ENCODE measurements around the gene LTBP4. TPM values are rescaled to one million over a fixed set of nuclear protein-coding genes. Genes with fewer than 3 reads are reported as not detected.
A peak's percentile ranks its signal among the peaks of the same experiment; 100 is the strongest.

The LTBP4 gene
- total RNA-seq, 1 donor from 2014 or later = 24.7 TPM

DNA sequence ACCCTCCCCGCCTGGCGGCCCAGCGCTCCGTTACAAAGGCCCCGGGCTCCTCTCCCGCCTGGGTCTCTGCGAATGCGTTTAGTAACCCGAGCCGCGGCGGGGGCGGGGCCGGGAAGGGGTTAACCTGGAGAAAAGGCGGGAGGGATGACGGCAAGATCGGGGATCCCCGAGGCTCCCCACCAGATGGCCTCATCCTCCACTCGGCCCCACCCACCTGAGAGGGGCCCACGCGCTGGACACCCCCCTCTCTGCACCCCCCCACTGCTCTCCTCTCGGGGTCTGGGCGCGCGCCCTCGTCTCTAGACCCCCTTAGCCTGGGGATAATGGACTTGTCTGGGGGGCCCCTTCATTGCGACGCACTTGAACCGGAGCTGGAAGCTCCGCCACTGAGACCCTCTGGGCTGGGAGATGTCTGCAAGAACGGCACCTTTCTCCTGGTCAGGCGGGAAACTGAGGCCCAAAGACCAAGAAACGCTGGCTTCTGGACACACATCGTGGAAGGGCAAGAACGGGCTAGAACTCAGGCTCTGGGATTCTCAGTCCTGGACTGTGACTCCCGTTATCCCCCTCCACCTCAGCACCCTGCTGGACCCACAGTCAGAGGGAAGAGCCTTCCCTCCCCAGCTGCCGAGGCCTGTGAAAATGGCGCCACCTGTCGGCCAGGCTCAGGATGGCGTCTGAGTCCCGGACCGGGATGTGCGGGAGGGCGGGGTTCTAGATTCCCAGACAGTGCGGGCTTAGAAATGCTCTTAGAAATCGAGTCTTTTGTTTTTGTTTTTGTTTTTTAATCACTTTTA lies 2.9 kb upstream of the LTBP4 start:
- Mint-ChIP-seq H3K4me1 (peaks cover 53% of the 10 kb centered on the region), H3K27ac (peak overlapping the region; percentile 37), H3K27me3 (ENCODE audit: insufficient read depth, low read depth) (peaks cover 18% of the 10 kb centered on the region), H3K9me3 (no peaks in the 10 kb centered on the region), H3K4me3 (peak overlapping the region; percentile 97), H3K36me3 (peaks cover 4% of the 10 kb centered on the region)
- TF ChIP-seq EZH2 (IDR thresholded peaks at IDR 0.05) (no peak), EZH2phosphoT487 (IDR thresholded peaks at IDR 0.05) (peak; percentile 13)
- TF ChIP-seq, protein P1, sequence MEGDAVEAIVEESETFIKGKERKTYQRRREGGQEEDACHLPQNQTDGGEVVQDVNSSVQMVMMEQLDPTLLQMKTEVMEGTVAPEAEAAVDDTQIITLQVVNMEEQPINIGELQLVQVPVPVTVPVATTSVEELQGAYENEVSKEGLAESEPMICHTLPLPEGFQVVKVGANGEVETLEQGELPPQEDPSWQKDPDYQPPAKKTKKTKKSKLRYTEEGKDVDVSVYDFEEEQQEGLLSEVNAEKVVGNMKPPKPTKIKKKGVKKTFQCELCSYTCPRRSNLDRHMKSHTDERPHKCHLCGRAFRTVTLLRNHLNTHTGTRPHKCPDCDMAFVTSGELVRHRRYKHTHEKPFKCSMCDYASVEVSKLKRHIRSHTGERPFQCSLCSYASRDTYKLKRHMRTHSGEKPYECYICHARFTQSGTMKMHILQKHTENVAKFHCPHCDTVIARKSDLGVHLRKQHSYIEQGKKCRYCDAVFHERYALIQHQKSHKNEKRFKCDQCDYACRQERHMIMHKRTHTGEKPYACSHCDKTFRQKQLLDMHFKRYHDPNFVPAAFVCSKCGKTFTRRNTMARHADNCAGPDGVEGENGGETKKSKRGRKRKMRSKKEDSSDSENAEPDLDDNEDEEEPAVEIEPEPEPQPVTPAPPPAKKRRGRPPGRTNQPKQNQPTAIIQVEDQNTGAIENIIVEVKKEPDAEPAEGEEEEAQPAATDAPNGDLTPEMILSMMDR (IDR thresholded peaks at IDR 0.05) = peak; percentile 99
- Histone ChIP-seq H3K79me2 (ENCODE audit: low read depth) (no peaks in the 10 kb centered on the region), H3K27ac (no peak overlapping the region), H3K9ac (no peak overlapping the region), H2AFZ (replicated peaks) (no peak overlapping the region), H3F3A (ENCODE audit: low read depth) (peaks cover 59% of the 10 kb centered on the region), H3K4me2 (peak overlapping the region; percentile 81), H3K27me3 (peaks cover 64% of the 10 kb centered on the region), H3K4me3 (peak overlapping the region; percentile 57), H3K4me1 (peaks cover 47% of the 10 kb centered on the region), H3K9me3 (ENCODE audit: low read depth) (no peaks in the 10 kb centered on the region), H4K20me1 (ENCODE audit: low read depth) (peaks cover 21% of the 10 kb centered on the region), H3K36me3 (no peaks in the 10 kb centered on the region)
- peak; percentile 96 for DNase-seq (ENCODE audit: low spot score)

DNA sequence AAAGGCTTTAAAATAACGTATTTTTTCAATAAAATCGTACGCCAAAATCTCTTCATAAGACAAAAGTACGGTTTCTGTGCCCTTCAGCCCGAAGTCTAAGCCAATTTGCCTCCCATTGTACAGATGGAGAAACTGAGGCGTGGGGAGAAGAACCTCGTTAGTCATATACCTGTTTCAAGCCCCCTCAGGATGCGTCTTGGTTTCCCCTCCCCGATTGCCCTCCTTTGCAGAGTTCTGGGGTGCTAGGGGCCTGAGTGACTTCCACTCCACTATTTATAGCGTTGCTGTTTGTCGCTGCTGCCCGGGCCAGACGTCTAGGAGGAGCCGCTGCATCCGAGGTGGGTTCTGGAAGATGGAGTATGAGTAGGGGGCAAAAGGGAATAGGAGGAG lies 2.3 kb upstream of the LTBP4 start:
- peak overlapping the region; percentile 68 for H3K4me2 ChIP-seq
- H3K36me3 ChIP-seq = no peaks in the 10 kb centered on the region
- H3K79me2 ChIP-seq (ENCODE audit: low read depth) = no peaks in the 10 kb centered on the region
- H3K27ac Mint-ChIP-seq = no peak overlapping the region
- H2AFZ ChIP-seq (replicated peaks) = no peak overlapping the region
- no peak overlapping the region for H3K27ac ChIP-seq
- no peaks in the 10 kb centered on the region for H3K9me3 Mint-ChIP-seq
- peaks cover 4% of the 10 kb centered on the region for H3K36me3 Mint-ChIP-seq
- peaks cover 47% of the 10 kb centered on the region for H3K4me1 ChIP-seq
- DNase-seq (ENCODE audit: low spot score) = no peak
- peaks cover 64% of the 10 kb centered on the region for H3K27me3 ChIP-seq
- H3K27me3 Mint-ChIP-seq (ENCODE audit: insufficient read depth, low read depth) = peaks cover 16% of the 10 kb centered on the region
- no peaks in the 10 kb centered on the region for H3K9me3 ChIP-seq (ENCODE audit: low read depth)
- TF ChIP-seq EZH2phosphoT487 (IDR thresholded peaks at IDR 0.05) = no peak
- TF ChIP-seq EZH2 (IDR thresholded peaks at IDR 0.05) = no peak
- TF ChIP-seq, protein P1 (IDR thresholded peaks at IDR 0.05) = no peak
- H3K4me3 Mint-ChIP-seq = peak overlapping the region; percentile 97
- peaks cover 54% of the 10 kb centered on the region for H3K4me1 Mint-ChIP-seq
- no peak overlapping the region for H3K4me3 ChIP-seq
- no peak overlapping the region for H3K9ac ChIP-seq
- peaks cover 62% of the 10 kb centered on the region for H3F3A ChIP-seq (ENCODE audit: low read depth)
- peaks cover 21% of the 10 kb centered on the region for H4K20me1 ChIP-seq (ENCODE audit: low read depth)

DNA sequence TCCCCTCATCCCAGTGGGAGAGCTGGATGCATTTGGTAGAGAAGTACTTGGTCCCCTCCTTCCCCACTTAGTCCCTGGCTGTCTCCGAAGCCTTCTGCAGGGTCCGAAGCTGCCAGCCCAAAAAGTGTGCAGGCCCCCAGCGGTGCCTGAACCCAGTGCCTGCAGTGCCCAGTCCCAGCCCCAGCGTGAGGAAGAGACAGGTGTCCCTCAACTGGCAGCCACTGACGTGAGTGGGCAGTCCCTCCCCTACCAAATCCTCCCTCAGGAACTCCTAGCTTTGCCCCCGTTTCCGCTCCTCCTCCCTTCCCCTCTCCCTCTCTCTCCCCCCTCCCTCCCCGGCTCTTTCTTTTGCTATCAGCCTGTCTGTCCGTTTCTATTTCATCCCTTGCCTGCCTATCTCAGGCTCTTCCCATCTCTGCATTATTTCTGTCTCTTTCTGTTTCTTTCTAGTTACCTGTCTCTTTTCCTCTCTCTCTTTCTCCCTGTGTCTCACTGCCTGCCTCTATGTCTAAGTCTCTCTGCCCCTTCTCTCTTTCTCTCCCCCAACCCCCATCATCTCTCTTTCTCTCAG lies 1.8 kb upstream of the LTBP4 start:
- no peaks in the 10 kb centered on the region for H3K9me3 ChIP-seq (ENCODE audit: low read depth)
- peak overlapping the region; percentile 68 for H3K4me2 ChIP-seq
- peaks cover 67% of the 10 kb centered on the region for H3K27me3 ChIP-seq
- no peak overlapping the region for H3K9ac ChIP-seq
- H3K36me3 Mint-ChIP-seq = peaks cover 4% of the 10 kb centered on the region
- H3K27ac Mint-ChIP-seq = no peak overlapping the region
- peaks cover 47% of the 10 kb centered on the region for H3K4me1 ChIP-seq
- TF ChIP-seq EZH2phosphoT487 (IDR thresholded peaks at IDR 0.05) (no peak), EZH2 (IDR thresholded peaks at IDR 0.05) (no peak)
- TF ChIP-seq, protein P1 (IDR thresholded peaks at IDR 0.05) = no peak
- H3F3A ChIP-seq (ENCODE audit: low read depth) = peaks cover 65% of the 10 kb centered on the region
- peaks cover 53% of the 10 kb centered on the region for H3K4me1 Mint-ChIP-seq
- no peak overlapping the region for H3K27ac ChIP-seq
- peaks cover 20% of the 10 kb centered on the region for H3K27me3 Mint-ChIP-seq (ENCODE audit: insufficient read depth, low read depth)
- no peaks in the 10 kb centered on the region for H3K9me3 Mint-ChIP-seq
- H3K4me3 Mint-ChIP-seq = peak overlapping the region; percentile 97
- no peaks in the 10 kb centered on the region for H3K79me2 ChIP-seq (ENCODE audit: low read depth)
- peak overlapping the region; percentile 26 for H3K4me3 ChIP-seq
- H3K36me3 ChIP-seq = no peaks in the 10 kb centered on the region
- H2AFZ ChIP-seq (replicated peaks) = no peak overlapping the region
- H4K20me1 ChIP-seq (ENCODE audit: low read depth) = peaks cover 24% of the 10 kb centered on the region
- peak; percentile 28 for DNase-seq (ENCODE audit: low spot score)
